NCI-H2227 treated with DMSO at 0.1 percent for 48 hours (cell line): ENCODE data around the gene MCAM.

Experiments used
- DNase-seq: peaks from one replicate; lab custom pipeline; 2025; lab: John Stamatoyannopoulos, UW

Gene MCAM

GRCh38 chr11:119262668-119263351 lies 54.1 kb downstream of the MCAM start:
- no peak for DNase-seq

- no peak for DNase-seq
Observed at GRCh38 chr11:119258983-119259382, 57.9 kb downstream of the MCAM start.
